HepG2 (cell line): Measurements from ENCODE around the gene DPM2. TPM values are rescaled to one million over a fixed set of nuclear protein-coding genes. Genes with fewer than 3 reads are reported as not detected.

ENCODE experiments used
- BHLHE40 ChIP-seq: IDR thresholded peaks from 2 replicates; pipeline ENCODE4 v1.6.1; 2011; ENCODE audit warnings: low read length, improper control_type of control experiment
- CEBPZ ChIP-seq: IDR thresholded peaks from 2 replicates; pipeline ENCODE4 v1.6.1; 2012; ENCODE audit warnings: low read length, improper control_type of control experiment
- CHCHD3 ChIP-seq: sonication (generic); formaldehyde crosslinking; IDR thresholded peaks from 2 replicates; pipeline ENCODE4 v1.8.0; 2022; ENCODE audit warnings: mild to moderate bottlenecking, missing genetic modification reagents, moderate library complexity
- GTF2F1 ChIP-seq: fragments of 150-350 bp; IDR thresholded peaks from 2 replicates; pipeline ENCODE4 v1.6.1; 2014; ENCODE audit warnings: low read length
- HHEX ChIP-seq: IDR thresholded peaks from 2 replicates; pipeline ENCODE4 v1.6.1; 2016; ENCODE audit warnings: control low read depth
- MYNN ChIP-seq: sonication (generic); formaldehyde crosslinking; IDR thresholded peaks from 2 replicates; pipeline ENCODE4 v1.4.0; 2020; ENCODE audit warnings: mild to moderate bottlenecking, low read depth, missing genetic modification reagents
- NONO ChIP-seq, 2 experiments: fragments of 450-650 bp in 1 of 2; sonication (generic) in 1 of 2; formaldehyde crosslinking in 1 of 2; IDR thresholded peaks in 1 of 2; conservative IDR thresholded peaks in 1 of 2; 2 replicates each; pipeline versions ENCODE4 v1.6.1 to v1.8.0; 2017 to 2022; ENCODE audit warnings: mild to moderate bottlenecking in 1 of 2, missing genetic modification reagents in 1 of 2, moderate library complexity in 1 of 2
- PHF5A ChIP-seq: IDR thresholded peaks from one replicate; pipeline ENCODE4 v1.6.1; 2018; ENCODE audit warnings: low read depth, missing genetic modification reagents; ENCODE audit not compliant: unreplicated experiment
- SAP130 ChIP-seq: IDR thresholded peaks from 2 replicates; pipeline ENCODE4 v1.6.1; 2016; ENCODE audit warnings: low read depth
- TCF12 ChIP-seq, 2 experiments: fragments of 450-650 bp in 1 of 2; sonication (generic) in 1 of 2; formaldehyde crosslinking in 1 of 2; IDR thresholded peaks; 2 replicates each; pipeline versions ENCODE4 v1.6.1 to v1.8.0; 2017 to 2022; ENCODE audit warnings: antibody characterized with exemption in 1 of 2, mild to moderate bottlenecking in 1 of 2, missing genetic modification reagents in 1 of 2, moderate library complexity in 1 of 2
- THAP9 ChIP-seq: sonication (generic); formaldehyde crosslinking; IDR thresholded peaks from 2 replicates; pipeline ENCODE4; 2020; ENCODE audit warnings: missing genetic modification reagents, mild to moderate bottlenecking, borderline replicate concordance
- THRA ChIP-seq: sonication (generic); formaldehyde crosslinking; IDR thresholded peaks from 2 replicates; pipeline ENCODE4 v1.4.0; 2020; ENCODE audit warnings: missing genetic modification reagents, borderline replicate concordance
- TRIM24 ChIP-seq: sonication (generic); formaldehyde crosslinking; IDR thresholded peaks from 2 replicates; pipeline ENCODE4 v1.8.0; 2022; ENCODE audit warnings: mild to moderate bottlenecking, missing genetic modification reagents
- ZFP41 ChIP-seq: sonication (generic); formaldehyde crosslinking; IDR thresholded peaks from 2 replicates; pipeline ENCODE4 v1.4.0; 2020; ENCODE audit warnings: mild to moderate bottlenecking, missing genetic modification reagents, borderline replicate concordance
- ZNF3 ChIP-seq: IDR thresholded peaks from 2 replicates; pipeline ENCODE4 v1.7.0; 2017; ENCODE audit warnings: inconsistent platforms
- ZNF607 ChIP-seq: sonication (generic); formaldehyde crosslinking; IDR thresholded peaks from 2 replicates; pipeline ENCODE4 v1.5.1; 2020; ENCODE audit warnings: missing genetic modification reagents, mild to moderate bottlenecking, borderline replicate concordance
- ZNF704 ChIP-seq: sonication (generic); formaldehyde crosslinking; IDR thresholded peaks from 2 replicates; pipeline ENCODE4 v1.8.1; 2023; ENCODE audit warnings: mild to moderate bottlenecking, inconsistent platforms, moderate library complexity, missing genetic modification reagents, borderline replicate concordance
- ZSCAN29 ChIP-seq: sonication (generic); formaldehyde crosslinking; conservative IDR thresholded peaks from 2 replicates; pipeline ENCODE4 v1.4.0; 2020; ENCODE audit warnings: mild to moderate bottlenecking, missing genetic modification reagents
- polyA plus RNA-seq, 8 experiments: library from polyadenylated mRNA; depleted of rRNA in 3 of 8; stranded (reverse) in 7 of 8; unstranded in 1 of 8; fragments of >200 nt; fragmentation: Illumina TruSeq in 4 of 8; extraction: Trizol in 4 of 8; gene quantifications; 2 replicates each; pipeline versions ENCODE4 v1.2.1 to v1.2.3, GENCODE V29; 2011 to 2016; ENCODE audit warnings: low read depth in 4 of 8, missing spikeins in 1 of 8, mixed read lengths in 1 of 8; ENCODE audit not compliant: insufficient read depth in 1 of 8
- total RNA-seq, 5 experiments: library from RNA; depleted of rRNA; stranded (reverse); fragments of >200 nt; fragmentation: Illumina TruSeq; extraction: Trizol; gene quantifications; 2 replicates each; pipeline ENCODE4 v1.2.3, GENCODE V29; 2016; ENCODE audit warnings: low read depth in 1 of 5

Gene DPM2
- total and polyA plus RNA-seq, 2 of the 13 experiments (the other 11 are each of a cell fraction or from before 2014, with no cell fraction given), result 24.8 to 35.3 TPM

GRCh38 chr9:127930231-127931091 lies 7.2 kb downstream of the DPM2 start, which contains the start of gene PIP5KL1 (continued):
- TF ChIP-seq GTF2F1 (no peak), ZFP41 (CRISPR knock-in tag) (no peak), BHLHE40 (no peak), THAP9 (no peak; the same call in 1 of the 2 replicates), CEBPZ (no peak), PHF5A (no peak), HHEX (CRISPR knock-in tag) (no peak), SAP130 (CRISPR knock-in tag) (peak; percentile 27), CHCHD3 (CRISPR knock-in tag) (no peak), ZSCAN29 (CRISPR knock-in tag) (no peak), TRIM24 (CRISPR knock-in tag) (no peak), NONO (IDR thresholded peaks at IDR 0.05) (no peak), NONO (CRISPR knock-in tag; conservative IDR thresholded peaks at IDR 0.05) (no peak), MYNN (no peak), ZNF3 (CRISPR knock-in tag) (no peak), THRA (no peak), TCF12 (IDR thresholded peaks at IDR 0.05) (no peak), TCF12 (CRISPR knock-in tag; IDR thresholded peaks at IDR 0.05) (no peak), ZNF607 (CRISPR knock-in tag) (no peak), ZNF704 (CRISPR knock-in tag) (no peak)
